HG03095 (cell line): ENCODE results near the gene TAS1R2.

ENCODE experiments used
- ATAC-seq: cut with Tn5 transposase; IDR thresholded peaks from one replicate; pipeline ENCODE4 v1.9.1; 2021; ENCODE audit warnings: moderate library complexity; ENCODE audit not compliant: unreplicated experiment

Gene TAS1R2

GRCh38 chr1:18803151-18803791, 56.2 kb downstream of the TAS1R2 start:
- no peak for ATAC-seq

DNA sequence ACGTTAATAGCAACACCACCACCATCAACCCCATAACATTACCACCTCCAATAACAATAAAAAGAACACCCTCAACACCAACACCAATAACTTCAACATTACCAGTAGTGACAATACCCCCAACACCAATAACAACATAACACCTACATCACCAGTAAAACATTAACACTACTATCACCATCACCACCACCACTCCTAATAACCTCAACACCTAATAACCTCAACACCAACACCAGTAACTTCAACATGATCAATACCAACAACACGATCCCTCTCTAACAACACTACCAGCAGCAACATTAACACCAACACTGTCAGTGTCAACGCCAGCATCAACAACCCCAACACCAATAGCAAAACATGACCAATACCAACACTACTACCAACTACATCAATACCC, 57.2 kb downstream of the TAS1R2 start:
- no peak for ATAC-seq

- ATAC-seq: no peak
Observed at GRCh38 chr1:18800258-18800657, 59.2 kb downstream of the TAS1R2 start.

DNA sequence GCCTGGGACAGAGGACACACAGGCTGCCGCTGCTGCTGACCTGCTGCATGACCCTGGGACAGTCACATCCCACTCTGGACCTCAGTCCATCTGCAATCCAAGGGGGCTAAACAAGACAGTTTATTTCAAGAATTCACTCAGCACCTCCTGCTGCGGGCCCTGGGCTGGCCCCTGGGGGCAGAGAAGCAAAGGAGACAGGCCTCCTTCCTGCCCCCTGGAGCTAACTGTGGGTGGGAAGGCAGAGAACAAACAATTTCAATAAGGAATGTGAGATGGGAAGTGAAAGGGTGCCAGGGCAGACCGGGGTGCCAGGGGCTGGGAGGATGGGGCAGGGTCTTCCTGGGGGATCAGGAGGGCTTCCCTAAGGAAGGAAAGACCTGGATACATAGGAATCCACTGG, 60.0 kb downstream of the TAS1R2 start:
- no peak for ATAC-seq

- ATAC-seq: no peak
Observed at GRCh38 chr1:18798946-18799345, 60.5 kb downstream of the TAS1R2 start.

DNA sequence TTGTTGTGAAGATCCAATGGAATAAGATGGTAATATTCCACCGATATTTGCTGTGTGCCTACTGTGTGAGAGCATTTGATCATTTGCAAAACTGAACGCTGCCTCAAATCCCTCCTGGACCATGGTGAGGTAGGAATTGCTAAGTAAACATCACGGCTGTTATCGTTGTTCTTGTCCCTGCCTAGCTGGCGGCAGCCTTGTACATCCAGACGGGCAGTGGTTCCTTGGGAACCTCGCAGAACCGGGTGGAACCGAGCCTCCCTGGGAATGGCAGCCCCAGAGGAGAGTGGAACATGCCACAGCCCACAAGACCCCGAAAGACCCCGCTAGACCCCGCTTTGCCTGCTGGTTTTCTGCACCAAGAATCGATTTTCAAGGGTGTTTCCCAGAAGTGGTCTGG, 60.9 kb downstream of the TAS1R2 start:
- no peak for ATAC-seq

GRCh38 chr1:18796950-18797349, 62.5 kb downstream of the TAS1R2 start:
- ATAC-seq: no peak

- no peak for ATAC-seq
Observed at GRCh38 chr1:18795002-18795689, 64.3 kb downstream of the TAS1R2 start.

DNA sequence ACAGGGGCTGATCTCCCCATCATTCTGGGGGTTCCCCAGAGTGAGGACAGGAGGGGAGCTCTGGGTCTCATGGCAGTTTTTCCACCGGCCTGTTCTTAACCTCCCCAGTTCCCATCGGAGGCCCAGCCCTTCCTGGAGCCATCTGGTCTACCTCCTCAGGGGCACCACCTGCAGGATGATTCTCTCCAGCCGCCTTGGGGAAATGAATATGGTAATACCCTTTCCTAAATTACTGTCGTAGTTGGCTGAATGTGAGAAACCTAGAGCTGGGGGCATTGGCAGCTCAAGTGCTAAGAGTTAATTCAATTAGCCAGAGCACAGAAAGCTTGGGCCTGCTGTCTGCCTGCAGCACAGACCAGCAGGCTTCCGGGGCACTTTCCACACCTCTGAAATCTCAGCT, 64.9 kb downstream of the TAS1R2 start:
- ATAC-seq: no peak

- ATAC-seq: no peak
Observed at GRCh38 chr1:18794051-18794450, 65.4 kb downstream of the TAS1R2 start.

- no peak for ATAC-seq
Observed at GRCh38 chr1:18793164-18793563, 66.3 kb downstream of the TAS1R2 start.

- ATAC-seq: no peak
Observed at GRCh38 chr1:18792747-18793146, 66.7 kb downstream of the TAS1R2 start.
